Limb (tissue), 2 donors: ENCODE data around the gene C2orf92.
"Not testable (repeated sequence)": the region's sequence is repeated elsewhere in the genome, so short reads cannot be mapped to it uniquely, and the experiment has no call there.

ENCODE experiments used
- DNase-seq, 2 donors: peaks; one replicate each; pipeline ENCODE4 v3.0.0-alpha.2; 2016; ENCODE audit errors: extremely low spot score in 2 of 2

Gene C2orf92

GRCh38 chr2:97693476-97693875, 24.0 kb downstream of the C2orf92 start:
- no peak for DNase-seq

DNA sequence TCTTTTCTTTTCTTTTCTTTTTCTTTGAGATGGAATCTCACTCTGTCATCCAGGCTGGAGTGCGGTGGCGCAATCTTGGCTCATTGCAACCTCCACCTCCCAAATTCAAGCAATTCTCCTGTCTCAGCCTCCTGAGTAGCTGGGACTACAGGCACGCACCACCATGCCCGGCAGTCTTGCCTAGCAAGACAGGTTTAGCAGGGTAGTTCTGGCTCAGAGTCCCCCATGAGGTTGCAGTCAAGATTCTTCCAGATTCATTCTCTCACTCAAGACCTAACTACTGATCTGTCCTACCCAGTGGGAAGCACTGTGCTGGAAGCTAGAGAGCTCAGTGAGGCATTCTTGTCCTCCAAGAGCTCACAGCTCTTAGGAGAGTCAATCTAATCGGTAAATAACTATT, 26.2 kb downstream of the C2orf92 start:
- no peak for DNase-seq

DNA sequence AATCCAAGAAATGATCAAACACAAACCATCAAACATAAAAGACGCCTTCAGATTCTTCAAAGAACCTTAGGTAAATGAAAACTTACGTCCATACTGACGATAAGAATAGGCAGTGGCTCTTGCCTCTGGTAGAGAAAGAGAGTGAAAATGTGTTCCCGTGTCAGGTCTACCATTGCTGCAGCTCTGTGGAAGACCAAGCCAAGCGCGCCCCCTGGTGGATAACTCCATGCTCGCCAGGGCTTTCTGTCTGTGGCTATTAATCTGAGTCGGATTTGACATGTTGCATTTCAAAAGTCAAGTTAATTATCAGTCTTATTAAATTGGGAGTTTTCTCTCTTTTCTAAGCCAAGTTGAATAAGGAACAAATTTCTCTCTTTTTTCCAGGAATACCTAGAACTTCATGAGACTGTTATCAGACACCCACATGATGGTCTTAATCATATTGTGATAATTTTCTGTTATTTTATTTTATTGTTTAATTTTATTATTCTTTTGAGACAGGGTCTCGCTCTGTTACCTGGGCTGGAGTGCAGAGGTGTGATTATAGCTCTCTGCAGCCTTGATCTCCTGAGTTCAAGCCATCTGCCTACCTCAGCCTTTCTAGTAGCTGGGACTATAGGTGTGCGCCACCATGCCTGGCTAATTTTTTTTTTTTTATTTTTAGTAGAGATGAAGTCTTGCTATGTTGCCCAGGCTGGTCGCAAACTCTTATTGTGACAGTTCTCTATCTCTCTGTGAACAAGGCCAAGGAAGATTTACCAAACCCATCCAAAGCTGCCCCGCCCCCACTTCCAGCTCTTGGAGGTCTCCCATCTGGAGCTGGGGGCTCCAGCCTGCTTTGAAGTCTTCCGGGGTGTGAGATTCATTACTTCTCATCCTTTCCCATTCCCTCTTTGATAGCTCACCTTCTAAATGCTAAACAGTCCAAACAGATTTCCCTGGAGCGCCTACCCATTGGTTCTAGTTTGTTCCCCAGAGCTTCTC, 28.0 kb downstream of the C2orf92 start:
- peak; percentile 85 to 93 for DNase-seq

- no peak for DNase-seq
These were observed 29.0 kb downstream of the C2orf92 start for GRCh38 chr2:97698530-97698929.

GRCh38 chr2:97699765-97700444, 30.4 kb downstream of the C2orf92 start:
- DNase-seq = peak; percentile 53 to 82

DNA sequence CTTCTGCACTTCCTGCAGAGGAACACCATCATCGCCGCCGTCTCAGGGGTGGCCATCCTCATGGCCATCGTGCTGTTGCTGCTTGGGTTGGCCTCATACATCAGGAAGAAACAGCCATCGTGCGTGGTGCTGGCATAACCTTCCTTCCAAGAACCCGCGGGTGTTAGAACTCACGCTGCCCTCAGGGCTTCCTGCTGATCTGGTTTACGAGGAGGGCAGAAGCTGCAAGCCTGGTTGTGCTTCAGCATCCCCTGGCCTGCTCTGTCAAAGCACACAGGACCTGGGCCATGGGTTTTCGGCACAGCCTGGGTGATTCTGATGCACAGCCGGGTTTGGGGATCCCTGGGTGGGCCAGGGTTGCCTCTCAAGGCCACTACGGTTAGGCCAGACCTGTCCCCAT, 31.7 kb downstream of the C2orf92 start:
- DNase-seq = no peak

GRCh38 chr2:97701851-97702465, 32.4 kb downstream of the C2orf92 start:
- DNase-seq = no peak

GRCh38 chr2:97702731-97703470, 33.4 kb downstream of the C2orf92 start:
- no peak for DNase-seq

DNA sequence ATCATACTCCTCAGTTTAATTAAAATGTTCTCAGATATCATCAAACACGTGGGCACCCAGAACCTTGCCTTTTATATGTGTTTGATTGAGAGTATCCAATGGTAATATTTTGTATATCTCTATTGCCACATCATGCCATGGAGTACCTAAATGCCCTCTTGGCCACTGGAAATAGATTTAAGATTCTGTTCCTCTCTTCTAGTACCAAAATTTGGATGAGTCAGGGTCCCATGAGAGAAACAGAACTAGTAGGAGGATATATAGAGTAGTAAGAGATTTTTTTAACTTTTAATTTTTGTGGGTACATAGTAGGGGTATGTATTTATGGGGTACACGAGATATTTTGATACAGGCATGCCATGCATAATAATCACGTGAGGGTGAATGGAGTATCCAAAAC, 34.2 kb downstream of the C2orf92 start:
- DNase-seq = no peak

DNA sequence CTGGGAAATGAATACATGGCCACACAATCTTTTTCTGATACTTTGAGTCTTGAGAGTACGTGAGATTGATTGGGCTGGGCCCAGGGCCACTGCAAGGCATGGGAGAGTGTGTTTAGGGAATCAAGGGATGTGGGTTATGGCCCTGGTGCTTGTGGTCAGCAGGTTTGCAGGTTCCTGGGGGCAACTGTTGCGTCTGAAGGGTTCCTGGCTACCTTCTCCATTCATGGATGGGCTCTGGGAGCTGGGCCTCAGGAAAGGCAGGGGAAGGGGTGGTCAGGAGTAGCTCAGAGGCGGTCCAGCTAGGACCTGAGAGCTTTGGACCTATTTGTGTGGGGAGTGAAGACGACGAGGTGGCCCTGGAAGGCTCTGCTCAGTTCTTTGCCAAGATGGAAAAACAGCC, 35.5 kb downstream of the C2orf92 start:
- no peak for DNase-seq

DNA sequence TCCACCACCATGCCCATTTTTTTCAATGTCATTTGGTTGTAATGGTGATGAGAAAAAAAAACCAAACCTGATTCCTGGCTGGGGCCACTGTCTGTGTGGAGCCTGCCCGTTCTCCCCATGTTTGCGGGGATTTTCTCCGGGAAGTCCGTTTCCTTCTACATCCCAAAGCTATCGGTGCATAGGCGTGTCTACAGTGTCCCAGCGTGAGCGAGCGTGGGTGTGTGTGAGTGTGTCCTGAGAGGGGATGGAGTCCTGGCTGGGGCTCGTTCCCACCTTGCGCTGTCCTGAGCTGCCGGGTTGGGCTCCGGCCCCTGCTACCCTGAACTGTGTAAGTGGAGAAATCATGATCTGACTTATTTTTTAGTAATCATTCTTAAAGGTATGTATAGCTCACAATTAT, 36.6 kb downstream of the C2orf92 start:
- DNase-seq = no peak

- no peak for DNase-seq
These were observed 37.3 kb downstream of the C2orf92 start for GRCh38 chr2:97706708-97707345.

DNA sequence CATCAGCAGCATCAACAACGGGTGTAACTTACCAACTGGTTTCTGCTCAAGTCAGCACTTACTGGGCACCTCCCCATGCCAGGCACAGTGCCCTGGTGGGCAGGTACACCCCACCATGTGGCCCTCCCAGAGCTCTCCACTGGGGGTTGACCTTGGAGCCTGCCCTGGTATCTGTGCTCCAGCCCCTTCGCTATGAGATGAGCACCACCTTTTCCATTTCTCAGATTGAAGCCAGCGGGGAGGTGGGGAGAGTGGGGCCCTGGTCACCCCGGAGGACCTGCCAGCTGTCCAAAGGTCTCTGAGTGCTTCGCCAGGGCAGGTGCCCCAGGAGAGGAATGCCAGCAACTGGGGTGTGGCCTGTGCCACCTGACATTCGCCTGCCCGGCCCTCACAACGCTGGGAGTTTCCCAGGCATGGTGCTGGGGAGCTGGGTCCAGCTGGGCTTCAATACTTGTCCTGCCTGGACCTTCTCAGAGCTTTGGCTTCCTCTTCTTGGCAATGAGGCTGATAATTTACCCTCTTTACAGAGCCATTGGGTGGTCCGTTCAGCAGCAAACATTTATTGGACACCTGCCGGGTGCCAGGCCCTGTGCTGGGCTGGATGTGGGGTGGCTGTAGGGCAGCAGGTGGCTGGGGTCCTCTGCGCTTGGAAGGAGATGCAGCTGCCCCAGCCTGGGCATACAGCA, 38.0 kb downstream of the C2orf92 start:
- DNase-seq = no peak

GRCh38 chr2:97708048-97708380, 38.5 kb downstream of the C2orf92 start:
- DNase-seq = no peak

GRCh38 chr2:97708608-97709007, 39.1 kb downstream of the C2orf92 start:
- no peak for DNase-seq

DNA sequence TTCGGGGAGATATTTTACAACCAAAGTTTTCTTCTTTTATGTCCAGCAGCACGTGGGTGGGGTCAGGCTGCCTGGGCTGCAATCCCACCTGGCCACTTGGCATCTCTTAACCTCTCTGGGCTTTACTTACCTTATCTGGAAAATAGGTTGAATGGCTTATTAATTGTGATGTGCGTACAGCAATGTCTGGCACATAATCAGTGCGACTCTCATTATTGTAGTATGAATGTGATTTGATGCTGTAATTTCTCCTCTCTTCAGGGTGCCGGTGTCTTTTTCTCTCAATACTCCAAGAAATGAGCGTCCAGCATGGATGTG, 41.8 kb downstream of the C2orf92 start:
- DNase-seq = no peak

DNA sequence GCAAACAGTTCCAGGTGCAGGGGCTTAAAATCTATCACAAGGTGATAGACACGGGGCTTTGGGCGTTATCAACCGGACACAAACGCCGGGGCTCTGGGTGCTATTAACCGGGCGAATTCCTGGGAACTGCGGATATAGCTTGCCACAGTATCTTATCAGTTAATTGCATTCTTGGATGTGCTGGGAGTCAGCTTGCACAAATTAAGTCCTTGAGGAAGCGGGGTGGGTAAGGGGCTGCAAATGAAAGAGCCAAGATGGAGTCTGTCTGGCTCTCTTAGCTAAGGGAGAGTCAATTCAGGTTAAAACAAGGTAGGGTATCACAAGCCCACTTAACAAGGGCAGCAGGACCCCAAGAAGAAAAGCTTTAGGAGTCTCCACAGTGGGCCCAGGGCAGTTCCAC, 42.7 kb downstream of the C2orf92 start:
- not testable (repeated sequence) for DNase-seq

DNA sequence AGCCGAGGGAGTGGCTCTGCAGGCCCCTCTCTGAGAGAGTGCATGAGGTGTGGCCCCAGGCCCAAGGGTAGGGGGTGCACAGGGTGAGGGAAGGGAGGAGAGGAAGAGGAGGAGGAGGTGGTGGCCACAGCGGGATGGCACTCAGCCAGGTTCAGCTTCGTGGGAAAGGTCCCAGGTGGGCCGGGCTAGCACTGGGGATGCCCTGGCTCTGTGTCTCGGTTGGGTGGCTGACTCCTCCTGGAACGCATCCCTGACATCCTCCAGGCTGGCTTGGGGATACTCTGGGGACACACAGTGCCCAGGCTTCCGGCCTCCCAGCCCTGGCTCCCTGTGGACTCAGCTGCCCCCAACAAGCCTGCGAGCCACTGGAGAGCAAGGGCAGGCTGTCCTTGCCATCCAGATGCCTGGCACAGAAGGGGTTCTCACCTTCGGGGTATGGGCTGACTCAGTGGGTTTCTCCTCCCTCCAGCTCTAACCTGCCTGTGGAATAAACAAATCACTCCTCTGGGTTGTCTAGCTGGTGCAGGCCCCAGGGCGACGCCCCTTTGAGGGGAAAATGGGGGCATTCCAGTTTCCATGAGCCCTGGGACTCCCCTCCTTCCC, 43.3 kb downstream of the C2orf92 start:
- no peak for DNase-seq

DNA sequence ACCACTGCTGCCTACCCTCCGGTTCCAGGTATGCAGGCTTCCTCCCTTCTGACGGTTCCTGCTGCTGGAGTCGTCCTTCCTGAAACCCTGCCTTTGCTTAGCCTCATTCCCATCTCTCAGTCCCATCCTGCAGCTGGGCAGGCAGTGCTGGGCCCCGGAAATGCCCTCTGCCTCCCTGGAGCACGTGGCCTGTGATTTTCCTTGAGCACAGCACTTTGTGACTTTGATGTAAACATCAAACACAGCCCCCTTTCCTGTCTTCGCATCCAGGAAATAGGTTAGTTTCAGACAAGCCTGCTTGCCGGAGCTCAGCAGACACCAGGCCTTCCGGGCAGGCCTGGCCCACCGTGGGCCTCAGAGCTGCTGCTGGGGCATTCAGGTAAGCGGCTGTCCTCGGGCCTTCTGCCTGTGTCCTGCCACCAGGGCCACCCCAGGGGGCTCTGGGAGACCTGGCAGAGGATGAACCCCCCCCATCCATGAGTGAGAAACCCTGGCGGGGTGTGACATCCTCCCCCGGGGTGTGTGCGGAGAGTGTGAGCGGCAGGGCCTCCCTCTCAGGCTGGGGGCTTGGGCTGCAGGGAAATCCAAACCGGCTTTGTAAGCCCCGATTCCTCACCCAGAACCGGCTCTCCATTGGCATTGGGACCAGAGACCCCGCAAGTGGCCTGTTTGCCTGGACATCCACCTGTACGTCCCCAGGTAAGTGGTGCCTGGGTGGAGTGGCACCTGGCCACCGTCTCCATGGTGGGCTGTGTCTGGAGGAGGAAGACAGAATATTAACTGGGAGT, 44.0 kb downstream of the C2orf92 start, which contains the start of gene ZAP70:
ZAP70 (plus strand) TSS at position 281 of the 788 bp plus-strand sequence. CDS start 10,461 bp downstream, outside the sequence.
- no peak for DNase-seq
